Stimulated activated CD4-positive, alpha-beta T cell treated with anti-CD3 and anti-CD28 coated beads, Interleukin-4, amount 100 ng/mL, for 48 hours (primary cell): ENCODE measurements around the gene PSEN1.

ENCODE experiments used
- DNase-seq, 2 donors: peaks; one replicate each; pipeline ENCODE4 v3.0.0-alpha.2; 2020; ENCODE audit warnings: low read depth in 2 of 2

Gene PSEN1

DNA sequence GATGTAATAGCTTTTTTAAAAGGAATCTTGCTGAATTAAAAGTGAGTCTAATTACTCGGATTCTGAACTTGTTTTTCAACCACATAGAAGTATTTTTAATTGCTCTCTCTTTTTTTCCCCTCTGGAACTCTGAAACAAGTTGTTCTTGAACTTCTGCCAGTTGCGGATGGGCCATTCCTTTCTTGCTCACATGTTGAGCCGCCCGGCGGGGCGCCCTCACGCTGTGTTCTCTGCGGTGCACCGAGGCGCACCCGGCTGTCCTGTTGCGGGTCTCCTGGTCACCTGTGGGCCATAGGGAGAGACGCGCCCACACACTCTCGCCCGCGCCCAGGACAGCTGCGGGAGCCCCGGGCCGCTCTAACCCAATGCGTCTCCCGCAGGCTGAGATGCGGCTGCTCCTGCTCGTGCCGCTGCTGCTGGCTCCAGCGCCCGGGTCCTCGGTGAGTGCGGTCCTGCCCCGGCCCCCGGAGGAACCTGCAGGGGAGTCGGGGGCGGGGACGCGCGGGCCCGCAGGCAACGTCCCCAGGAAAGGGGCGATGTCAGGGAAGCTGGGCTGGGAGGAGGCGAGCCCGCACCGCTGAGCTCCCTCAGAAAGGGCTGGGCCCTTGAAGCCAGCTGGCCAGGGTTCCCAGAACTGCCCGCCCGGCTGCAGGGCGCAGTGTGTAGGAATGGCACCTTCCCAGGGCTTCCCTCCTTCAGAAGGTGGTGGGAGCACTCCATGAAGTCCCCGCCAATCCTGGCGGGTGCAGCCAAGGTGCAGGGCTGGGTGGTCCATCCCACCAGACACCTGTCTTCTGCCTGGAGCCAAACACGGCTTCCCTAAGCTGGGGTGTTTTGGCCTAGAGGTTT lies 103.3 kb downstream of the PSEN1 start:
- no peak for DNase-seq

DNA sequence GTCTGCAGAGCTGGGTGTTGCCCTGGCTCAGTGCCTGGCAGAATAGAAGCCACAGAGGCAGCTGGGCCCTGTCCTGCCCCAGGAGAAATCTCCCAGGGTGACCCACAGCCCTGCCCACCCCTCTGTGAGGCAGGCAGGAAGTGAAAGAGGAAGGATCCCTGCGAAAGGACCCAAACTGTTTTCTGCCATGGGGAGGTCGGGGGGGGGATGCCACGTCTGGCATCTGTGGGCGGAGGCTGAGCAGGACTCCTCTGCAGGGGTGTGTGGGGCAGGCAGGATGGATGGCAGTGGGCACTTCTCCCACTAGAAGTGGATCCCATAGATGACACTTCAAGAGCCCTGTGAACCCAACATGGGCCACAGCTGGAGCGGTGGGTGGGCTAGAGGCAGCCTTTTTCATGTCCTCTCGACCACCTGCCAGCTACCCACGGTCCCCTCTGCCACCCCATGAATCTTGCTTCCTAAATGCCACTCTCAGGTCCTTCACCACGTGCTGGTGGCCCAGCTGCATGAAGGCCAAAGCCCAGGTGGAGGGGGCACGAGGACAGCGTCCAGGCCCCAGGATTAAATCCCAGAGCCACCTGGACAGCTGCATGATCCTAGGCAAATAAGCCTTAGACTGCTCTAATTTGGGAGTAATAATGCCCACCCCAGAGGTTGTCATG lies 104.6 kb downstream of the PSEN1 start:
- DNase-seq = no peak

DNA sequence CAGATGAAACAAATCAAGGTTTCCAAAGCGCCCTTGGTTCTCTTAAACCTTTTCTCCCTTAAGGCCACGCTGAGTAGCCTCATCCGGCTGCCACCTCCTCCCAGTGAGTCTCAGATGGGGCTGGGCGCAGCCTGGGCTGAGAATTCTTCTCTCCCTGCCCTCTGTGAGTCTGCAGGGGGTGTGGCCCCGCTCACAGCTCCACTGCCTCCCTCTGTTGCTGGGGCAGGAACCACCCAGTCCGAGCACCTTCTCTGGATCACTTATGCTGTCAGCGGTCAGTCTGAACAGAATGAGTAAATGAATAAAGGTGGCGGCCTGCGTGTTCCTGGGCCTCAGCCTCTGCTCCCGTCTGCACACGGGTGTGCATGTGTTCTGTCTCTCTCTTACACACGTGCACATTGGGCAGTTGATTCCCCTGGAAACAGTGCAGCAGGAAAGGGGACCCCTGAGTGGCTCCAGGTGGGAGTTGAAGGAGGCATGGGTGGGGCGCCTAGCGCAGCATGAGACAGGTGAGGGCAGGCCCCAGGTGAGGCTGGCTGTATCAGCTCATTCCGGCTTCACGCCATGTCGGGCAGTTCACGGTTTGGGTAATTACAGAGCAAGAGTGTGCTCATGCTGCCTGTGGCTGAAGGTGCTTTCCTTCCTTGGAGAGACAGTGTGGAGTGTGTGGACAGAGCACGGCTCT lies 105.3 kb downstream of the PSEN1 start:
- DNase-seq = no peak

DNA sequence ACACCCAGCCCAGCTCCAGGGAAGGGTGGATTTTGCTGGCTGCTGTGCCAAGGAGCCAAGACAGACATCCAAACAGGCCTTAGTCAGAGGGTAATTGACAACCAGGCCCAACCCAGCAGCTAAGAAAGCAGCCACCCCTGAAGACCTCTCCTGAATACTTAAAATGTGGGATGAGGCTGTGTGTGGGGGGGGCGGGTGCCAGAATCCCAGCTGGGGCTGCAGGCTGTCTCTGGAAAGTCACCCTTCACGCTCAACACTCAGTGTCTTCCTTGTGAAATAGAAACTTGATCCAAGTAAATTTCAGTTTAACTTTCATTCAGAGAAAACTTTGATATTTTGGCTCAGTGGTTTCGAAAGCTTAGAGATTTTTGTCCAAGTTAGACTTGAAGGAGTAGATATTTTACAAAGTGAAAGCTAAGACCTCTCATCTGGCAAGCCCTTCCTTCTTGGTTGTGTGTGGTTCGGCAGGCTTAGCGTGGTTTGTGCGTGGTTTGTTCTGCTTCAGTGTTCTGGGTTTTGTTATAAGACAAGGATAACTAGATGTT lies 106.1 kb downstream of the PSEN1 start:
- DNase-seq = no peak

DNA sequence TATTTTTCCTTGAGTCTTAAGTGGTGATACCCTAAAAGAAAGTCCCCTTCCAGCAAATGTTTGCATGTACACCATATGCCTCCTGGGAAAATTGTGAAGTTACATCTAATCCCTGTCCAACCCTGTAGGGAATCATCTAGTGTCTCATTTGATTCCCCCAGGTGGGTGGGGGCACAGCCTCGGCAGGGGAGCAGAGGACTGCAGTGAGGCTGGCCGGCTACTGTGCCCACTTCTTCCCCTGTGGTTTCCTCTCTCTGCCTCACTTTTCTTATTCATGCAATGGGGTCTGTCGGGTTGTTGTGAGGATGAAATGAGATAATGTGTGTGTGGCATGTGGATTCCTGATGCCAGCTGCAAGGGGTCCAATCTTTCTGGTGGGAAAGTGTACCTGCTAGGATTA lies 107.0 kb downstream of the PSEN1 start:
- no peak for DNase-seq

DNA sequence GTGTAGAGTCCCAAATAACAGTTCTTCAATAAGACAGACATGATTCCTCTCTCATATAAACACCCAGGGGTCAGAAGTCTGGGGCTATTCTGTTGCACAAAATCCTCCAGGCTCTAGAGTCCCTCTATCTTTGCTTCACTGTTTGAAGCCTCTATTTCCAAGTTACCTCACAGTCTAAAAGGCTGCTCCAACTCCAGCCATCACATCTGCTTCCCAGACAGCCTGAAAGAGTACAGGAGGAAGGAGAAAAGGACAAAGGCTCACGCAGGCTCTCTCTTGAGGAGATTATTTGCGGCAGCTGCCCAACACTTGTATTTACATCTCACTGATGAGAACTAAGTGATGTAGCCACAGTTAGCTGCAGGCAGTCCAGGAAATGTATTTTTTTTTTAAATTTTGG lies 107.4 kb downstream of the PSEN1 start:
- DNase-seq = no peak

DNA sequence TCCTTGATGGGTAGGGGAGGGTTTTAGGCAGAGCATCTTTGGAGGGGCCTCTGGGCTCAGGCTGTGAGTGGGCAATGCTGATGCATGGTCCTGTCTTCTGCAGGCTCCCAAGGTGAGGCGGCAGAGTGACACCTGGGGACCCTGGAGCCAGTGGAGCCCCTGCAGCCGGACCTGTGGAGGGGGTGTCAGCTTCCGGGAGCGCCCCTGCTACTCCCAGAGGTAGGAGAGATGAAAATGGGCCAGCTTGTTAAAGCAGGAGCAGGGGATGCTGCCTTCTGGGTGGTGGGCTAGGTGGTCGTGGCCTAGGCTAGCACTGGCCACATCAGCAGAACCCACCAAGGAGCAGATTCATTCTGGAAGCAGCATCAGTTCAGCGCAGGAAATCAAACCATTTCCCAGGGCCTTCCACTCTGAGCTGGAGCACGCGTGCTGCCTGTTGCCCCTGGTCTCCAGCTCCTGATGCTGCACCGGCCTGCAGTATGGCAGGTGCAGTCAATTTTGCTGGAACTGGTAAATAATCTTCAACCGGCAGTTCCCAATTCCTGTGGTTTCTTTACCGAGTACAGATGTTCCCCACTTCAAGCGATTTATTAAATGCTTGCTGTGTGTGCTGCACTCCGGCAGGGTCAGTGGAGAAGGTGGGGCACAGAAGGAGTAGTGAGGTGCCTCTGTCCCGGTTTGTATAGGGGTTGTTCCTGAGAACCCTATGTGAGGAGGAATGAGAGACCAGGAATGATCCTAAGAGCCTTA lies 108.4 kb downstream of the PSEN1 start:
- DNase-seq = no peak

DNA sequence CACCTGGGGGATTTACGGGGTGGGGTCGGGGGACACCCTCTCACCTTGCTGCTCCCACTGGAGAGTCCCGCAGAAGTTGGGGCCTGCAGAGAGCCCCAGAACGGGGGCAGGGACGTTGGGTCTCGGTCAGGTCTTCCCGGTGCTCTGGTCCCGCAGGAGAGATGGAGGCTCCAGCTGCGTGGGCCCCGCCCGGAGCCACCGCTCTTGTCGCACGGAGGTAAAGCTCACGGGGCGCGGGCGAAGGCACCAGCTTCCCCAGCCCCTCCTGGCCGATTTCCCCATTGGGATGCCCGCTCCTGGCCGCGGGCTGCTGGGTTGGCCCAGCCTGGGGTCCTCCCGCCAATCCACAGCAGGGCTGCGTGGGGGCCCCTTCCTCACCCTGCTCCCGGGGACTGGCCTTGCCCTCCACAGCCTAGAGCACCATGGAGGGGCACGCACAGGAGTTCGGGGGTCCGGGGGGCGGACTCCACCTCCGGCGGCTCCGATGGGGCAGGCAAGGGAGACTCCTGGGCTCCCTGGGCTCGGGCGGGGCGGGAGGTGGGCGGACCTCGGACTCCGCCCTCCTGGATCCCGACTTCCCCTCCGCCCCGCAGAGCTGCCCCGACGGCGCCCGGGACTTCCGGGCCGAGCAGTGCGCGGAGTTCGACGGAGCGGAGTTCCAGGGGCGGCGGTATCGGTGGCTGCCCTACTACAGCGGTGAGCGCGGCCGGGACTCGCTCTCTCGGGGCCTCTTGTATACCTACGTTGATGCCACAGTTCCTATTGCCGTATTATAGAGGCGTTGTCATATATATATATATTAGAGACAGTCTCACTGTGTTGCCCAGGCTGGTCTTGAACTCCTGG lies 109.4 kb downstream of the PSEN1 start:
- peak in 1 of 2 donors; percentile 36 for DNase-seq

DNA sequence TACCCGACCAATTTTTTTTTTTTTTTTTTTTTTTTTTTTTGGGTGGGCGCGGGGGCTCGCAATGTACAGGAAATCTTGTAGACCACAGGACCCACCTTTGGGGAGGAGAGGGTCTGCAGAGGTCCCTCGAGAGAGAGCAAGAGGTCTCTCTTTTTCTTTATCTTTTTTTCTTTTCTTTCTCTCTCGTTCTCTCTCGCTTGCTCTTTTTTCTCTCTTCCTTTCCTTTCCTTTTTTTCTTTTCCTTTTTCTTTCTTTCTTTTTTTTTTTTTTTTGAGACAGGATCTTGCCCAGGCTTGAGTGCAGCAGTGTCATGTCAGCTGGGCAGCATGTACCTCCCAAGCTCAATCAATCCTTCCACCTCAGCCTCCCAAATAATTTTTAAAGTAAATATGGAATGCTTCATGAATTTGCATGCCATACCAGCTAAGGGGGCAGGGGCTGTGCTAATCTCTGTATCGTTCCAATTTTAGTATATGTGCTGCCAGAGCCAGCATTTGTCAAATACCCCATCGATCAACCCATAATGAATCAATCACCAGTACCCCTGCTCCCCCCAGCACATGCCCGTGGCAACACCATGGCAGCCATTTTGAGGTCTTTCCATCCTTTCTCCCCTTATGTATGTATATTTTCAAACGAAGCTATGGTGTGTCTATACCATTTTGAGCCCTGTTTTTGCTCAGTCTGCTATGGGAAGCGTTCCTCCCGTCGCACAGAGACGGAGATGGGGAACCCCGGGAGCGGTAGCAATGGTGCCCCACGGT lies 110.3 kb downstream of the PSEN1 start:
- DNase-seq = no peak

DNA sequence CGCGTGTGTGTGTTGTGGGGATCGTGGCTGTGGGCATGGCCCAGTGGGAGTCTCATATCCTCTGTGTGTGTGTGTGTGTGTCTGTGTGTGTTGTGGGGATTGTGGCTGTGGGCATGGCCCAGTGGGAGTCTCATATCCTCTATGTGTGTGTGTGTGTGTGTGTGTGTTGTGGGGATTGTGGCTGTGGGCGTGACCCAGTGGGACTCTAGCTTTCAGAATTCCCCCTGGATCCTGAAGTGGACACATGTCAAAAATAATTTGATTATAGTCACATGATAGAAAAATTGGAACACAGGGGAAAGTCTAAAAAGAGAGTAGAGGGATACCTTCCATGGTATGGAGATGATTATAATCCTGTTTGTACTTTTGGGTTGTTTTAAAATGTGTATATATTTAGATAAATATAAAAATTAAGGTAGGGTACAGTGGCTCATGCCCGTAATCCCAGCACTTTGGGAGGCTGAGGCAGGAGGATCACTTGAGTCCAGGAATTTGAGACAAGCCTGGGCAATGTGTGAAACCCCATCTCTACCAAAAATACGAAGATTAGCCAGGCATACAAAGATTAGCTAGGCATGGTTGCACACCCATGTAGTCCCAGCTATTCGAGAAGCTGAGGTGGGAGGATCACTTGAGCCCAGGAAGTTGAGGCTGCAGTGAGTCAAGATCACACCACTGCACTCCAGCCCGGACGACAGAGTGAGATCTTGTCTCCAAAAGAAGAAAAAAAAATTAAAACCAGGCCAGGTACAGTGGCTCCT lies 112.0 kb downstream of the PSEN1 start:
- no peak for DNase-seq

DNA sequence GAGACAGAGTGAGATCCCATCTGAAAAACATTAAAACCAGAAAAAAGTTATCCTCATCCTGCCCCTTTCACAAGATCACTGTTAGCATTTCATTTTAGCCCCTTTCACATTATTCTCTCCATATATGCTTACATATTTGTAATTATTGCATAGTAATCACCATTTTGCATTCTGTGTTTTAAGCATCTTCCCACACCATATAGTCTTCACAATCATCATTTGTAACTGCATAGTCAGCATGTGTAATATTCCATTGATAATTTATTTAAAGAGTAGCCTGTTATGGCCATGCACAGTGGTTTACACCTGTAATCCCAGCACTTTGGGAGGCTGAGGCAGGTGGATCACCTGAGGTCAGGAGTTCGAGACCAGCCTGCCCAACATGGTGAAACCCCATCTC lies 112.8 kb downstream of the PSEN1 start:
- no peak for DNase-seq

DNA sequence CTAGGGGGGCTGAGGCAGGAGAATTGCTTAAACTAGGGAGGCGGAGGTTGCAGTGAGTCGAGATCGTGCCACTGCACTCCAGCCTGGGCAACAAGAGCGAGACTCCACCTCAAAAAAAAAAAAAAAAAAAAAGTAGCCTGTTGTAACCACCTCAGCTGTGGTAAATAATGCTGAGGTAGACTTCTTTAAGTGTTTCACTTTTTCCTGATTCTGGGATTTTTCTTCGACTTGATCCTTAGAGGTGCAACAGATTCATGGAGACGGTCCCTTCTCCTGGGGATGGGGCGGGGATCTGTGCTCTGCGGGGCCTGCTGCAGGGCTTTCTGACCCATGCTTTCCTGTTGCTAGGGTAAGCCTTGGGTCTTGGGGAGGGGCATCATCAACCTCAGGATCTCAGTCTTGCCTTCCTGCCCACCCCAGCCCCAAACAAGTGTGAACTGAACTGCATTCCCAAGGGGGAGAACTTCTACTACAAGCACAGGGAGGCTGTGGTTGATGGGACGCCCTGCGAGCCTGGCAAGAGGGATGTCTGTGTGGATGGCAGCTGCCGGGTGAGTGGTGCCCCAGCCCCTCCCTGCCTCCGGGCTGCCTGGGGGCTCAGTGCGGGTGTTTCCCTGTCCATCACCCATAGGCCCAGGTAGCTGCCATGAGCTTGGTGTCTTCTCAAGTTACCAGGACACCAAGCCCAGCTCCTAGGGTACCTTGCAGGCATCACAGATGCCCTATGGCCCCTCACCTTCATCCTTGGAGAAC lies 113.4 kb downstream of the PSEN1 start:
- no peak for DNase-seq

DNA sequence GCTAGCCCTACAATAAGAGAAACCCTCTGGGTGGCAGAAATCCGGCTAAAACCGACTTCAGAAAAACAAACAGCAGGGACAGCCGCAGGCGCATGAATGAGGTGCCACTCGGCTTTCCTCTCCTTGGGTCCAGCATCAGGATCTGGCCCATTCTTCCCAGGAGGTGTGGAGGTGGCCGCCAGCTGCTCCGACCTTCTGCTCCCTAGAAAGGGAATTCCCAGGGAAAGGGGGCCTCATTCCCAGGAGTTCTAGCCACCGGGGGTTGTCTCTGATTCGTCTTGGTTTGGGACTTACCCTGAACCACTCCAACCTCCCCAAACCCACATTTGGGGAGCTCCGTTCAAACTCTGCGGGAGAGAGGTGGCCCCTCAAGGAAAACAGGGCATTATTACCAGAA lies 114.0 kb downstream of the PSEN1 start:
- DNase-seq = no peak

DNA sequence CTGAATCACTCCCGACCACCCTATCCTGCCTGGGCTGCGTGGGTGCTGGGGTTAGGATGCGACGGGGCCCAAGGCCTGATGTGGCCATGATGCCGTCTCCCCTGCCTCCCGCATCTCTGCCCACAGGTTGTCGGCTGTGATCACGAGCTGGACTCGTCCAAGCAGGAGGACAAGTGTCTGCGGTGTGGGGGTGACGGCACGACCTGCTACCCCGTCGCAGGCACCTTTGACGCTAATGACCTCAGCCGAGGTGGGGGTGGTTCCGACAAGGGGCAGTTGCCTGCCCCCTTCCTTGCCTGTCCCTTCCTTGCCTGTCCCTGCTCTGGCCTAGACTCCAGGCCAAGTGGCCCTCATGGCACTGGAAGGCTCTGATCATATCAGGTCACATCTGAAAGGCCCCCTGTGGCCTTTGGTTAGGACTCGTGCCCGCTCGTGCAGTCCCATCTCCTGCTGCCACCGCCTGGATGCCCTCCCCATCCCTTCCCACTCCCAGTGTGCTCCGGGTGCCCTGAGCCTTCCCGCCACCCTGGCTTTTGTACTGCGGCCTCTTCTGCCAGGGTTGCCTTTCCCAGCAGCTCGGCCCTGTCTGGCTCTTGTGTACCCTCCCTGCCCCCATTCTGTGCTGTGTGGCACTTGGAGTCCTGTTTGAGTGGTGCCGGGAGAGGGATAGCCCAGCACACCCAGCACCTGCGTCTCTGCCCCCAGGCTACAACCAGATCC lies 114.6 kb downstream of the PSEN1 start:
- DNase-seq = no peak

DNA sequence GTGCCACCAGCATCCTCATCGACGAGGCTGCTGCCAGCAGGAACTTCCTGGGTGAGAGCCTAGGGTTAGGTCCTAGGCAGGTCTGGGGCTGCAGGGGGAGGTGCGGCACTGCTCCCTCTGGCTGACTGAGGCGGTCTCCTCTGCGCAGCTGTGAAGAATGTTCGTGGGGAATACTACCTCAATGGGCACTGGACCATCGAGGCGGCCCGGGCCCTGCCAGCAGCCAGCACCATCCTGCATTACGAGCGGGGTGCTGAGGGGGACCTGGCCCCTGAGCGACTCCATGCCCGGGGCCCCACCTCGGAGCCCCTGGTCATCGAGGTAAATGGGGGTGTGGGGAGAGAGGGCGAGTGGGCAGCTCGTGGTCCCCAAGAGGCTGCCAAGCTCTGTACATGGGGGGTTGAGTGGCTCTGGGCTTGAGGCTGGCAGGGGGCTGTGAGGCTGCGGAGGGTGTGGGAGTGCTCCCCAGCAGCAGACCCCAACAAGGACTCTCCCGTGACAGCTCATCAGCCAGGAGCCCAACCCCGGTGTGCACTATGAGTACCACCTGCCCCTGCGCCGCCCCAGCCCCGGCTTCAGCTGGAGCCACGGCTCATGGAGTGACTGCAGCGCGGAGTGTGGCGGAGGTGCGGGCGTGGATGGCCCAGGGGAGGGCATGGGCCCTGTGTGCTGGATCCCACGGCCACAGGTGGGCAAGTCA lies 115.4 kb downstream of the PSEN1 start:
- no peak for DNase-seq

DNA sequence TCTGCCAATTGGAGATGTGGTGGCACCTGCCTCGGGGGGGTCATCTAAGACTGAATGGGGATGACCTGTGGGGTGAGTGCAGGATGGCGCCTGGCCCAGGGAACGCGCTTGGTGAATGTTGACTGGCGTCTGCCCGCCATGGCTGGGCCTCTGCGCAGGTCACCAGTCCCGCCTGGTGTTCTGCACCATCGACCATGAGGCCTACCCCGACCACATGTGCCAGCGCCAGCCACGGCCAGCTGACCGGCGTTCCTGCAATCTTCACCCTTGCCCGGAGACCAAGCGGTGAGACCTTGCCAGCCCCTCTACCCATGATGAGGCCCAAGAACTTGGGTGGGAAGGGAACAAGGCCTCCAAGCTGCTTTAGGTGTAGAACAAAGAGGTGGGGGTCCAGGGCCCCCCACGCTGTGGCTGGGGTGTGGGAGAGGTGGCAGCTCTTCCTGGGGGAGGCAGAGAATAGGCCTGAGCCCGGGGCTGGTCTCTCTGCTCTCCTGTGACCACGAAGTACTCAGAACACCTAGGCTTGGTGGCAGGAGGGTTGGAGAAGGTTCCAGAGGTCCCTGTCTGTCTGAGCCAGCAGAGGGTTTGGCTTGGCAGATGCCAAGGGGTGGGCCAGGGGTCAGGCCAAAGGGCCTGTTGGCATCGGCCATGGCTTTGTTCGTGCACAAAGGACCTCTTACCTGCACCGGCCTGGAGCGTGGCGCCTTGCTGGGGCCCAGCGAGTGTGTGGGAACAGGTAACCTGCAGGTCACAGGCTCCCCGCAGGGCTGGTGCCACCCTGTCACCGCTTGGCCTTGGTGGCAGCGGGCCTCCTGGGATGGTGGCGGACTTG lies 116.4 kb downstream of the PSEN1 start:
- no peak for DNase-seq

DNA sequence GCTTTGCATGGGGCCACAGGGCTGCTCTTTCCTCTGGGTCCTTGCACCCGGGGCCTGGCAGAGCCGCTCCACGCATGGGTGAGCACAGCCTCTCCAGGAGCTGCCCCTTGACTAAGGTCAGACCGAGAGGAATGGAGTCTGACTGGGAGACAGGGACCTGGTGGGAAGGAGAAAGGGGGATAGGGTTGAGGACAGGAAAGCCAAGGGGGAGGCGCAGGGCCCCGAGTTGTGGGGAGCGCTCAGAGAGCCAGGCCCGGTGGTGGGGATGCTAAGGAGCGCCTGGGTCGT lies 117.0 kb downstream of the PSEN1 start:
- no peak for DNase-seq
